Measurements from ENCODE around the gene MSL3. TPM values are rescaled to one million over a fixed set of nuclear protein-coding genes. Genes with fewer than 3 reads are reported as not detected.

The MSL3 gene
- total RNA-seq, 2 donors from 2014 or later = 16.2 to 18.0 TPM

GRCh38 chrX:11753668-11754067 is 4.4 kb upstream of the MSL3 start:
- DNase-seq = no peak
- no peak for TF ChIP-seq CTCF (conservative IDR thresholded peaks at IDR 0.05)
- Histone ChIP-seq H3K36me3 (ENCODE audit: control insufficient read depth, insufficient read depth, low read length) (no peaks in the 10 kb centered on the region), H3K27ac (ENCODE audit: low read depth, low read length) (no peak overlapping the region), H3K9ac (ENCODE audit: extremely low read depth, low read length, poor library complexity, severe bottlenecking) (no peak overlapping the region), H3K4me3 (ENCODE audit: low read length) (no peak overlapping the region), H3K9me3 (ENCODE audit: control insufficient read depth, low read length) (no peaks in the 10 kb centered on the region), H3K4me1 (ENCODE audit: control insufficient read depth, insufficient read depth, low read length) (no peaks in the 10 kb centered on the region), H3K27me3 (ENCODE audit: control insufficient read depth, insufficient read depth, low read length, poor library complexity, severe bottlenecking) (no peaks in the 10 kb centered on the region)
- H3K4me3 Mint-ChIP-seq = no peak overlapping the region
- H3K36me3 Mint-ChIP-seq (ENCODE audit: low read depth) = no peaks in the 10 kb centered on the region
- peaks cover 4% of the 10 kb centered on the region for H3K4me1 Mint-ChIP-seq
- WGBS, 2 experiments (ENCODE audit: insufficient coverage in 1 of 2, insufficient read length in 1 of 2) = 94% methylated on average over 2 of the region's 2 CpGs; no CpG with 5 or more reads in 1 of the 2 experiments
- H3K27me3 Mint-ChIP-seq (ENCODE audit: insufficient read depth) = peaks cover 12% of the 10 kb centered on the region
- peaks cover 61% of the 10 kb centered on the region for H3K9me3 Mint-ChIP-seq
- H3K27ac Mint-ChIP-seq = no peak overlapping the region

GRCh38 chrX:11754958-11755645 is 2.9 kb upstream of the MSL3 start:
- Histone ChIP-seq H3K27me3 (ENCODE audit: control insufficient read depth, insufficient read depth, low read length, poor library complexity, severe bottlenecking) (no peaks in the 10 kb centered on the region), H3K4me3 (ENCODE audit: low read length) (no peak overlapping the region), H3K36me3 (ENCODE audit: control insufficient read depth, insufficient read depth, low read length) (no peaks in the 10 kb centered on the region), H3K9ac (ENCODE audit: extremely low read depth, low read length, poor library complexity, severe bottlenecking) (no peak overlapping the region), H3K9me3 (ENCODE audit: control insufficient read depth, low read length) (no peaks in the 10 kb centered on the region), H3K27ac (ENCODE audit: low read depth, low read length) (no peak overlapping the region), H3K4me1 (ENCODE audit: control insufficient read depth, insufficient read depth, low read length) (no peaks in the 10 kb centered on the region)
- peaks cover 4% of the 10 kb centered on the region for H3K4me1 Mint-ChIP-seq
- no peak overlapping the region for H3K27ac Mint-ChIP-seq
- H3K36me3 Mint-ChIP-seq (ENCODE audit: low read depth) = no peaks in the 10 kb centered on the region
- H3K9me3 Mint-ChIP-seq = peaks cover 64% of the 10 kb centered on the region
- H3K27me3 Mint-ChIP-seq (ENCODE audit: insufficient read depth) = peaks cover 12% of the 10 kb centered on the region
- WGBS, 2 experiments (ENCODE audit: insufficient coverage in 1 of 2, insufficient read length in 1 of 2) = 89 to 100% methylated on average over 2 to 18 of the region's 18 CpGs
- no peak overlapping the region for H3K4me3 Mint-ChIP-seq
- TF ChIP-seq CTCF (conservative IDR thresholded peaks at IDR 0.05) = no peak
- DNase-seq = no peak

GRCh38 chrX:11755724-11756123 is 2.3 kb upstream of the MSL3 start:
- peaks cover 2% of the 10 kb centered on the region for H3K36me3 ChIP-seq (ENCODE audit: control insufficient read depth, insufficient read depth, low read length)
- no peak overlapping the region for H3K27ac ChIP-seq (ENCODE audit: low read depth, low read length)
- DNase-seq = no peak
- 64% methylated on average over 2 of the region's 2 CpGs; no CpG with 5 or more reads in 1 of the 2 experiments for WGBS, 2 experiments (ENCODE audit: insufficient coverage in 1 of 2, insufficient read length in 1 of 2)
- H3K9me3 Mint-ChIP-seq = peaks cover 62% of the 10 kb centered on the region
- no peak overlapping the region for H3K27ac Mint-ChIP-seq
- peaks cover 12% of the 10 kb centered on the region for H3K27me3 Mint-ChIP-seq (ENCODE audit: insufficient read depth)
- H3K36me3 Mint-ChIP-seq (ENCODE audit: low read depth) = peaks cover under 1% of the 10 kb centered on the region
- H3K4me1 ChIP-seq (ENCODE audit: control insufficient read depth, insufficient read depth, low read length) = no peaks in the 10 kb centered on the region
- H3K27me3 ChIP-seq (ENCODE audit: control insufficient read depth, insufficient read depth, low read length, poor library complexity, severe bottlenecking) = no peaks in the 10 kb centered on the region
- H3K9ac ChIP-seq (ENCODE audit: extremely low read depth, low read length, poor library complexity, severe bottlenecking) = no peak overlapping the region
- H3K4me3 Mint-ChIP-seq = no peak overlapping the region
- no peaks in the 10 kb centered on the region for H3K9me3 ChIP-seq (ENCODE audit: control insufficient read depth, low read length)
- H3K4me1 Mint-ChIP-seq = peaks cover 4% of the 10 kb centered on the region
- no peak for TF ChIP-seq CTCF (conservative IDR thresholded peaks at IDR 0.05)
- H3K4me3 ChIP-seq (ENCODE audit: low read length) = no peak overlapping the region
